ENCODE data around the gene MAGI3.

MAGI3 gene

DNA sequence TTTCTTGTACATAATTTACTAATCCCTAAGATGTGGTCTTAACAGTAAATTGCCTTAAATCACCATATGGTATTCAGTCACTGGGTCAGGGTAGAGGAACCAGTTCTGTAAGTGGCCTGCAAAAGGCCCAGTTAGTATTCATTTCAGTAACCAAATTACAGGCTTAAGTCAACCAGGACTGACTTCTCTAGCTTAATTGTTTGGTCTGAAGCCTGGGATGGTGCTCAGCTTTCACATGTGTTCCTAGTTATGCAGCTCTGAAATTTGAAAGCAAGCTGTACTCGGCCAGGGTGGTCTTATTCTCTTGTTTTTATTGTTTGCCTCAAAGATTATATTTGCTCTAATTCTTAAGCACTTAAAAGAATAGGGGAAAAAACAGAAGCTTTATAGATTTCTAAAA lies 144.6 kb downstream of the MAGI3 start:
- no peaks in the 10 kb centered on the region for H3F3A ChIP-seq (ENCODE audit: low read depth)
- H4K20me1 ChIP-seq (ENCODE audit: insufficient read depth, low read length, poor library complexity, severe bottlenecking), result no peaks in the 10 kb centered on the region
- no peaks in the 10 kb centered on the region for H3K36me3 ChIP-seq (ENCODE audit: insufficient read depth, low read length)
- H3K79me2 ChIP-seq (ENCODE audit: insufficient read depth, low read length), result no peaks in the 10 kb centered on the region
- no peak overlapping the region for H3K9ac ChIP-seq (ENCODE audit: low read depth, low read length, poor library complexity, severe bottlenecking)
- no peak overlapping the region for H2AFZ ChIP-seq (ENCODE audit: low read length)
- no peaks in the 10 kb centered on the region for H3K4me1 ChIP-seq (ENCODE audit: insufficient read depth, low read length, poor library complexity, severe bottlenecking)
- TF ChIP-seq, protein P1, sequence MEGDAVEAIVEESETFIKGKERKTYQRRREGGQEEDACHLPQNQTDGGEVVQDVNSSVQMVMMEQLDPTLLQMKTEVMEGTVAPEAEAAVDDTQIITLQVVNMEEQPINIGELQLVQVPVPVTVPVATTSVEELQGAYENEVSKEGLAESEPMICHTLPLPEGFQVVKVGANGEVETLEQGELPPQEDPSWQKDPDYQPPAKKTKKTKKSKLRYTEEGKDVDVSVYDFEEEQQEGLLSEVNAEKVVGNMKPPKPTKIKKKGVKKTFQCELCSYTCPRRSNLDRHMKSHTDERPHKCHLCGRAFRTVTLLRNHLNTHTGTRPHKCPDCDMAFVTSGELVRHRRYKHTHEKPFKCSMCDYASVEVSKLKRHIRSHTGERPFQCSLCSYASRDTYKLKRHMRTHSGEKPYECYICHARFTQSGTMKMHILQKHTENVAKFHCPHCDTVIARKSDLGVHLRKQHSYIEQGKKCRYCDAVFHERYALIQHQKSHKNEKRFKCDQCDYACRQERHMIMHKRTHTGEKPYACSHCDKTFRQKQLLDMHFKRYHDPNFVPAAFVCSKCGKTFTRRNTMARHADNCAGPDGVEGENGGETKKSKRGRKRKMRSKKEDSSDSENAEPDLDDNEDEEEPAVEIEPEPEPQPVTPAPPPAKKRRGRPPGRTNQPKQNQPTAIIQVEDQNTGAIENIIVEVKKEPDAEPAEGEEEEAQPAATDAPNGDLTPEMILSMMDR (conservative IDR thresholded peaks at IDR 0.05; ENCODE audit: low read length), result no peak
- TF ChIP-seq EZH2phosphoT487 (IDR thresholded peaks at IDR 0.05; ENCODE audit: borderline replicate concordance), result no peak
- H3K27me3 ChIP-seq (ENCODE audit: insufficient read depth, low read length, poor library complexity, severe bottlenecking), result no peaks in the 10 kb centered on the region
- no peaks in the 10 kb centered on the region for H3K9me2 ChIP-seq (replicated peaks; ENCODE audit: low read depth, low read length)
- no peaks in the 10 kb centered on the region for H3K9me3 ChIP-seq (ENCODE audit: insufficient read depth, low read depth, low read length)
- no peak overlapping the region for H3K4me2 ChIP-seq (ENCODE audit: low read depth, low read length, poor library complexity, severe bottlenecking)
- no peak overlapping the region for H3K4me3 ChIP-seq (ENCODE audit: low read length, poor library complexity, severe bottlenecking)

DNA sequence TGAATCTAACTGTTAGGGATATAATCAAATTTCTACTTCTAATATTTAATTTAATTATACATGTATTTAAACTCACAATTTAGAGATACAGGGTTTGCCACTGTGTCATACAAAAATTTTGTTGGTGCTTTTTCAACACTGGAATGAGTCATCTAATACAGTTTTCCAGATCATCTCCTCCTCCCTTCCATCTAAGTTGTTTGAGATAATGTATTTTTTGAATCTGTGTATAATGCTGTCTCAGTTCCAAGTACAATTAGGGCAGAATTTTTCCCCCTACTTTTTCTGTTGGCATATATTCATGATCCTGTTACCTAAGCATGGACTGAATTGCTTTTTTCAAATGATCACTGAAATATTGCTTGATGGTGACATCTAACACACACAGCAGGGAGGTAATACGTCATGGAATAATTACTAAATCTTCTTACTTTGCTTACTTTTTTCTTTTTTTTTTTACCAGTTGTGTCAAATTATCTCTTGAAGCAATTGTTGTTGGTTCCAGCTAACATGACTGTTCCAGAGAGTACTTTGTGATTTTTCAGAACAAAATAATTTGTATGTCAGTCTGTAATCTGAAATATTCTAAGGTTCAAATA lies 146.0 kb downstream of the MAGI3 start:
- Histone ChIP-seq H3K79me2 (ENCODE audit: insufficient read depth, low read length) (no peaks in the 10 kb centered on the region), H3K9me2 (replicated peaks; ENCODE audit: low read depth, low read length) (no peaks in the 10 kb centered on the region), H3K9me3 (ENCODE audit: insufficient read depth, low read depth, low read length) (no peaks in the 10 kb centered on the region), H3K27me3 (ENCODE audit: insufficient read depth, low read length, poor library complexity, severe bottlenecking) (no peaks in the 10 kb centered on the region), H3K4me1 (ENCODE audit: insufficient read depth, low read length, poor library complexity, severe bottlenecking) (no peaks in the 10 kb centered on the region), H3K4me2 (ENCODE audit: low read depth, low read length, poor library complexity, severe bottlenecking) (no peak overlapping the region), H3K4me3 (ENCODE audit: low read length, poor library complexity, severe bottlenecking) (no peak overlapping the region), H3K9ac (ENCODE audit: low read depth, low read length, poor library complexity, severe bottlenecking) (no peak overlapping the region), H4K20me1 (ENCODE audit: insufficient read depth, low read length, poor library complexity, severe bottlenecking) (no peaks in the 10 kb centered on the region), H3F3A (ENCODE audit: low read depth) (no peaks in the 10 kb centered on the region), H2AFZ (ENCODE audit: low read length) (no peak overlapping the region), H3K36me3 (ENCODE audit: insufficient read depth, low read length) (no peaks in the 10 kb centered on the region)
- TF ChIP-seq EZH2phosphoT487 (IDR thresholded peaks at IDR 0.05; ENCODE audit: borderline replicate concordance), result no peak
- TF ChIP-seq, protein P1 (conservative IDR thresholded peaks at IDR 0.05; ENCODE audit: low read length), result no peak

DNA sequence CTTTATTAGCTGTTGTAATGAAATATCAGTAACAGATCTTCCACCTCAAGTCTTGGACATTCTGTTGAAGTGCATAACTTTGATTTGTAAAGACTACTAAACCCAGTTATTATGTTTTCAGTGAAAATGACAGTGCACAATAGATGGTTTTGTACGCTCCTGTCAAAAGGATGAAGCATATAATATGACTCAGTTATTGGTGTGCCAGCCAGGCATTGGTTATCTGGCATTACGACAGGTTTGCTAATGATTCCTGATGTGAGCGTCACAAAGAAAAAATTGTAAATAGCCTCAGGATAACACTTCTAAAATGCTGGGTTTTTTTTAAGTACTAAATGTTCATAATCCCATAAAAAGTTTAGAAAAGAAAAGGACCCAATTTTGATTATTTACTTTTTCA lies 147.9 kb downstream of the MAGI3 start:
- H3F3A ChIP-seq (ENCODE audit: low read depth), result no peaks in the 10 kb centered on the region

More for the DNA sequence above, 147.9 kb downstream of the MAGI3 start:
- H2AFZ ChIP-seq (ENCODE audit: low read length), result no peak overlapping the region
- H3K9me3 ChIP-seq (ENCODE audit: insufficient read depth, low read depth, low read length), result no peaks in the 10 kb centered on the region
- H3K27me3 ChIP-seq (ENCODE audit: insufficient read depth, low read length, poor library complexity, severe bottlenecking), result no peaks in the 10 kb centered on the region
- H4K20me1 ChIP-seq (ENCODE audit: insufficient read depth, low read length, poor library complexity, severe bottlenecking), result no peaks in the 10 kb centered on the region
- no peak overlapping the region for H3K4me3 ChIP-seq (ENCODE audit: low read length, poor library complexity, severe bottlenecking)
- no peak overlapping the region for H3K9ac ChIP-seq (ENCODE audit: low read depth, low read length, poor library complexity, severe bottlenecking)
- TF ChIP-seq EZH2phosphoT487 (IDR thresholded peaks at IDR 0.05; ENCODE audit: borderline replicate concordance), result no peak
- TF ChIP-seq, protein P1 (conservative IDR thresholded peaks at IDR 0.05; ENCODE audit: low read length), result no peak
- H3K4me1 ChIP-seq (ENCODE audit: insufficient read depth, low read length, poor library complexity, severe bottlenecking), result no peaks in the 10 kb centered on the region
- H3K79me2 ChIP-seq (ENCODE audit: insufficient read depth, low read length), result no peaks in the 10 kb centered on the region
- H3K9me2 ChIP-seq (replicated peaks; ENCODE audit: low read depth, low read length), result no peaks in the 10 kb centered on the region
- no peak overlapping the region for H3K4me2 ChIP-seq (ENCODE audit: low read depth, low read length, poor library complexity, severe bottlenecking)
- H3K36me3 ChIP-seq (ENCODE audit: insufficient read depth, low read length), result no peaks in the 10 kb centered on the region

Measured in Loucy (cell line).